ENCODE measurements around the gene PPIF. TPM values are rescaled to one million over a fixed set of nuclear protein-coding genes. Genes with fewer than 3 reads are reported as not detected.

The PPIF gene
- total RNA-seq, 2 experiments from 2014 or later: 55.7 to 121 TPM

DNA sequence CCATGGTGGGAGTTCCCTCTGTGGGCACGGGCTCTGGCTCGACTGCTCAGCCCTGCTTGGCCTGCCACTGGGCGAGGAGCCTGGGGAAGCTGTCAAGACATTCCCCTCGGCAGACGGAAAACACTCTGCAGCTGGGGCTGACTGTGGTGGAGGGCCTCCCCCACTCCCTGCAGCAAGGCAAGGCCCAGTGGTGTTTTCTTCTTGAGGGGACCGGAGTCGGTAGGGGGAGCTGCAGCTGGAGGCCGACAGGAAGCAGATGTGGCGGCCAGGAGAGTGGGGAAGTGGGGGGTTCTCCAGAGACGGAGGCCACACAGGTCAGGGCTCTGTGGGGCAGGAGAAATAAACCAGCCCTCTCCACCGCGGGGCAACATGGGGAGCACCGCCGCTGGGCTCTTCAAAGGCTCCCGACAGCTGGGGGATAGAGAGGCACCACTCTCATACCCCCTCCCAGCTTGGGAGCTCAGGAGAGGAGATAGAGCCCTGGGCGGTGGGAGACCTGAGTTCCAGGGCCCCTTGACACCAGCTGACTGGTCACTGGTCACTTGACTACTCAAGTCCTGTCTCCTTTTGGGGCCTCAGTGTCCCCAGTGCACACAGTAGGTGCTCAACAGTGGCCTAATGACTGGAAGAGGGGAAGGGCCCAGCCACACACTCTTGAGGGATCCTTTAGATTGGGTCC lies 43.4 kb downstream of the PPIF start:
- H3K4me3 ChIP-seq (ENCODE audit: low read depth, low read length, poor library complexity, severe bottlenecking): no peak overlapping the region
- no peaks in the 10 kb centered on the region for H3K9me3 ChIP-seq (ENCODE audit: low read length)
- ChIA-PET CTCF (ENCODE audit: unreplicated experiment) (no interaction called here), POLR2A (no interaction called here)
- H3K36me3 ChIP-seq (ENCODE audit: insufficient read depth, low read length): no peaks in the 10 kb centered on the region
- H2AFZ ChIP-seq (ENCODE audit: low read length): no peak overlapping the region
- no peak for TF ChIP-seq EZH2phosphoT487 (IDR thresholded peaks at IDR 0.05; ENCODE audit: borderline replicate concordance, low read depth, low read length)
- TF ChIP-seq, protein P1, sequence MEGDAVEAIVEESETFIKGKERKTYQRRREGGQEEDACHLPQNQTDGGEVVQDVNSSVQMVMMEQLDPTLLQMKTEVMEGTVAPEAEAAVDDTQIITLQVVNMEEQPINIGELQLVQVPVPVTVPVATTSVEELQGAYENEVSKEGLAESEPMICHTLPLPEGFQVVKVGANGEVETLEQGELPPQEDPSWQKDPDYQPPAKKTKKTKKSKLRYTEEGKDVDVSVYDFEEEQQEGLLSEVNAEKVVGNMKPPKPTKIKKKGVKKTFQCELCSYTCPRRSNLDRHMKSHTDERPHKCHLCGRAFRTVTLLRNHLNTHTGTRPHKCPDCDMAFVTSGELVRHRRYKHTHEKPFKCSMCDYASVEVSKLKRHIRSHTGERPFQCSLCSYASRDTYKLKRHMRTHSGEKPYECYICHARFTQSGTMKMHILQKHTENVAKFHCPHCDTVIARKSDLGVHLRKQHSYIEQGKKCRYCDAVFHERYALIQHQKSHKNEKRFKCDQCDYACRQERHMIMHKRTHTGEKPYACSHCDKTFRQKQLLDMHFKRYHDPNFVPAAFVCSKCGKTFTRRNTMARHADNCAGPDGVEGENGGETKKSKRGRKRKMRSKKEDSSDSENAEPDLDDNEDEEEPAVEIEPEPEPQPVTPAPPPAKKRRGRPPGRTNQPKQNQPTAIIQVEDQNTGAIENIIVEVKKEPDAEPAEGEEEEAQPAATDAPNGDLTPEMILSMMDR (conservative IDR thresholded peaks at IDR 0.05; ENCODE audit: low read length): no peak
- DNase-seq (ENCODE audit: low spot score): no peak
- no peak overlapping the region for H3K27ac ChIP-seq (ENCODE audit: low read depth, low read length, poor library complexity, severe bottlenecking)
- BruUV-seq (replicated peaks): no TSS peak
- peaks cover 7% of the 10 kb centered on the region for H3K4me1 ChIP-seq (ENCODE audit: insufficient read depth, low read length, poor library complexity, severe bottlenecking)
- H4K20me1 ChIP-seq (ENCODE audit: insufficient read depth, low read length): no peaks in the 10 kb centered on the region
- no peaks in the 10 kb centered on the region for H3K9me2 ChIP-seq (ENCODE audit: insufficient read depth, low read length)
- no peaks in the 10 kb centered on the region for H3K79me2 ChIP-seq (ENCODE audit: insufficient read depth, low read depth, low read length)
- intact Hi-C loops (cut with micrococcal nuclease; ENCODE audit: unreplicated experiment): no loop called here
- no peak overlapping the region for H3K4me2 ChIP-seq (ENCODE audit: low read length)

DNA sequence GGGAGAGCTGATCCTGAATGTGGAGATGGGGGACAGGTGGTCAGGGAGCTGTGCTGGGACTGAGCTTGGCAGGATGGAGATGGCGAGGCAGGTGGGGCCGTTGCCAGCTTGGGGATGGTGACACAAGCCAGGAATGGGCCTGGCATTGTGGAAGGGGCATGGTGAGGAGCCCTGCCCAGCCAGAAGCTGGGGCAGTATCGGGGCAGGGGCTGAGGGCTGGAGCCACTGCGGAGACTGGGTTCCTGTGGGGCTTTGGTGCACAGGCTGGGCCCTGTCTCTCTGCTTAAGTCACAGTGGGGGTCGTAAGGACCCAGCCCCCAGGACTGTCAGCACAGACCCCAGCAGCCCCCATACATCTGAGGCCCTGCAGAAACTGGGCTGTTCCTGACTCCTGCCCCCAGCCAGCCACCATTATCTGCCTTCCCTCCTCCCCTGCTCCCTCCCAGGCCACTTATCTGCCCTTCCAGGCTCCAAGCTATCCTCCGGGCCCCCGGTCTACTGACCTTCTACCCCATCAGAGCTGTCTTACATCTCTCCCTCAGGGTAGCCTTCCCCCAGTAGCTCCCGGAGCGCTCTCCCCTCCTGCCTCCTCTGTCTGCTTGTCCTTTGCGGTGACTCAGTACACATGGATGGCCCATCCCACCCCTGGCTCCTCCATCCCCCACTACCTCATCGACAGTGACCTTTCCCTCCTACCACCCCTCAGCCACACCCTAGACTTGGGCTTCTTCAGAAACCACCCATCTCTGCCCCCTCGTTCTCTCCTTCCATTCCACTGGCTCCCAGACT lies 44.2 kb downstream of the PPIF start:
- POLR2A ChIA-PET: interaction anchor here (0.6 kb wide), 1 partner anchor 25 kb away, joined by 3 read pairs; no protein-coding TSS in a partner anchor
- H3K4me3 ChIP-seq (ENCODE audit: low read depth, low read length, poor library complexity, severe bottlenecking): no peak overlapping the region

More for the DNA sequence above, 44.2 kb downstream of the PPIF start:
- Histone ChIP-seq H2AFZ (ENCODE audit: low read length) (no peak overlapping the region), H3K9me2 (ENCODE audit: insufficient read depth, low read length) (no peaks in the 10 kb centered on the region), H4K20me1 (ENCODE audit: insufficient read depth, low read length) (no peaks in the 10 kb centered on the region), H3K4me1 (ENCODE audit: insufficient read depth, low read length, poor library complexity, severe bottlenecking) (peaks cover 7% of the 10 kb centered on the region), H3K79me2 (ENCODE audit: insufficient read depth, low read depth, low read length) (no peaks in the 10 kb centered on the region), H3K27ac (ENCODE audit: low read depth, low read length, poor library complexity, severe bottlenecking) (no peak overlapping the region), H3K9me3 (ENCODE audit: low read length) (no peaks in the 10 kb centered on the region), H3K4me2 (ENCODE audit: low read length) (no peak overlapping the region), H3K36me3 (ENCODE audit: insufficient read depth, low read length) (no peaks in the 10 kb centered on the region)
- no peak for DNase-seq (ENCODE audit: low spot score)
- CTCF ChIA-PET (ENCODE audit: unreplicated experiment): no interaction called here
- no peak for TF ChIP-seq EZH2phosphoT487 (IDR thresholded peaks at IDR 0.05; ENCODE audit: borderline replicate concordance, low read depth, low read length)
- TF ChIP-seq, protein P1 (conservative IDR thresholded peaks at IDR 0.05; ENCODE audit: low read length): no peak
- intact Hi-C loops (cut with micrococcal nuclease; ENCODE audit: unreplicated experiment): no loop called here
- no TSS peak for BruUV-seq (replicated peaks)
